Endodermal cell (in vitro differentiated cells): ENCODE results near the gene NFE2. TPM values are rescaled to one million over a fixed set of nuclear protein-coding genes. Genes with fewer than 3 reads are reported as not detected.

Experiments
- DNase-seq: peaks from one replicate; pipeline ENCODE4 v3.0.0-alpha.2; 2017
- H3K27ac ChIP-seq: 2 replicates; pipeline ENCODE4 v1.5.1; 2013; ENCODE audit warnings: mild to moderate bottlenecking, low read depth, low read length, moderate library complexity
- H3K27me3 ChIP-seq: 2 replicates; pipeline ENCODE4 v1.6.1; 2013; ENCODE audit warnings: mild to moderate bottlenecking, low read length, moderate library complexity; ENCODE audit not compliant: insufficient read depth, control insufficient read depth, poor library complexity, severe bottlenecking
- H3K36me3 ChIP-seq: 2 replicates; pipeline ENCODE4 v1.7.0; 2013; ENCODE audit warnings: mild to moderate bottlenecking, low read length, moderate library complexity; ENCODE audit not compliant: control insufficient read depth, insufficient read depth
- H3K4me1 ChIP-seq: one replicate; pipeline ENCODE4 v1.7.0; 2013; ENCODE audit warnings: low read length; ENCODE audit not compliant: control insufficient read depth, insufficient read depth
- H3K4me3 ChIP-seq: 2 replicates; pipeline ENCODE4 v1.5.1; 2013; ENCODE audit warnings: mild to moderate bottlenecking, low read length, moderate library complexity
- H3K9ac ChIP-seq: 2 replicates; pipeline ENCODE4 v1.6.1; 2013; ENCODE audit warnings: mild to moderate bottlenecking, low read length, moderate library complexity; ENCODE audit not compliant: poor library complexity, severe bottlenecking; ENCODE audit errors: extremely low read depth
- H3K9me3 ChIP-seq: 2 replicates; pipeline ENCODE4 v1.6.1; 2013; ENCODE audit warnings: mild to moderate bottlenecking, low read length, moderate library complexity; ENCODE audit not compliant: control insufficient read depth
- H3K27ac Mint-ChIP-seq: 2 replicates; pipeline ENCODE4 v1.8.0; 2020; ENCODE audit warnings: mixed read lengths
- H3K27me3 Mint-ChIP-seq: 2 replicates; pipeline ENCODE4 v1.8.0; 2021; ENCODE audit warnings: mild to moderate bottlenecking, mixed read lengths; ENCODE audit not compliant: insufficient read depth
- H3K36me3 Mint-ChIP-seq: 2 replicates; pipeline ENCODE4 v1.8.0; 2020; ENCODE audit warnings: low read depth, mixed read lengths
- H3K4me1 Mint-ChIP-seq: 2 replicates; pipeline ENCODE4 v1.8.0; 2020; ENCODE audit warnings: mixed read lengths
- H3K4me3 Mint-ChIP-seq: 2 replicates; pipeline ENCODE4 v1.8.0; 2020; ENCODE audit warnings: mild to moderate bottlenecking, moderate library complexity, mixed read lengths
- H3K9me3 Mint-ChIP-seq: 2 replicates; pipeline ENCODE4 v1.8.0; 2020; ENCODE audit warnings: mild to moderate bottlenecking, mixed read lengths
- WGBS, 2 experiments: methylation state at CpG; one replicate each; pipeline versions ENCODE4 v1.1.5 to v1.1.7; 2013; ENCODE audit warnings: missing lambda C conversion rate in 2 of 2, mixed read lengths in 1 of 2; ENCODE audit not compliant: insufficient coverage in 1 of 2, insufficient read length in 1 of 2; 5-methylcytosine and 5-hydroxymethylcytosine counted together
- total RNA-seq, 2 donors: library from RNA; stranded (reverse); fragmentation: NEBNext Ultra II Directional in 1 of 2; extraction: Animal tissue kit (Norgen Biotek cat#: 25700) in 1 of 2; gene quantifications; 2 replicates in 1 of 2; 3 replicates in 1 of 2; pipeline ENCODE4 v1.2.1, GENCODE V29; 2021
- TF ChIP-seq, protein P1 (sequence below): fragments of 200-600 bp; sonication (generic); conservative IDR thresholded peaks from 2 replicates; pipeline ENCODE4 v1.5.0; 2021; ENCODE audit warnings: antibody characterized with exemption, mild to moderate bottlenecking

The NFE2 gene
- total RNA-seq, 2 donors from 2014 or later: 2.7 TPM

DNA sequence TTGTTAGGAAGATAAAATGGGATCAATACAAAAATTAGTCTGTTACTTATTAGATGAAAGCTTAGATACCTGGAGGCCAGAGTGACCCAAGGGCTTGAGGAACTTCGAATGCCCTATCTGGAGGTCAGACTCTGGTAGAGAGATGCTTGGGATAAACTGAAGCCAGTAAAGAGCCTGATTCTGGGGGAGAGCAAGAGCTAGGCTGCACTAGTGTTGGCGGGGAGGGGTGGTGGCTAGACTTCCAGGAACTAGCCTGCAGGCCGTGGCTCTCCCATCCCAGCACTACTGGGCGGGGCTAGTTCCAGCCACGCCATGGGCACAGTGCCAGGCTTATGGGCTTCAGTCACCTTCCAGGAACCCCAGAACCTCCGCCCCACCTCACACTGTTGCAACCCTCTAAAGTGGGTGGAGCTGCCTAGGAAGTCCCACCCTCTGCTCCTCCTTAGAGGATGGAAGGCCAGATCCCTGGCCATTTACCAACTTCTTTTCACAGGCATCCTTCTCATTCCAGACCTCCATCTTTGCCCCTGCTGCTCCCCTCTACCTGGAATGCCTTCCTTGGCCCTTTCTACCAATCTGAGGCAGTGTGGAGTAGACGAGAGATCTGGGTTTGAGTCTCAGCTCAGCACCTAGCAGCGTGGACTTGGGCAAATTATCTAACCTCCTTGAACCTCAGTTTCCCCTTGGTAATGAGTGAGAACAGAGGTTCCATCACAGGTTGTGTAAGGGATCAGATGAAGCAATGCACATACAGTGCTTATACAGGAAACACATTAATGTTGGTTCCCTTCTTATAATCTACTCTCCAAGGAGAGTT, 6.3 kb upstream of the NFE2 start:
- Histone ChIP-seq H3K27me3 (no peaks in the 10 kb centered on the region), H3K9ac (no peak overlapping the region), H3K4me1 (peaks cover 7% of the 10 kb centered on the region), H3K27ac (no peak overlapping the region), H3K4me3 (no peak overlapping the region), H3K36me3 (no peaks in the 10 kb centered on the region), H3K9me3 (no peaks in the 10 kb centered on the region)
- Mint-ChIP-seq H3K4me3 (no peak overlapping the region), H3K4me1 (peaks cover 19% of the 10 kb centered on the region), H3K36me3 (no peaks in the 10 kb centered on the region), H3K27me3 (no peaks in the 10 kb centered on the region), H3K27ac (no peak overlapping the region), H3K9me3 (no peaks in the 10 kb centered on the region)
- TF ChIP-seq, protein P1, sequence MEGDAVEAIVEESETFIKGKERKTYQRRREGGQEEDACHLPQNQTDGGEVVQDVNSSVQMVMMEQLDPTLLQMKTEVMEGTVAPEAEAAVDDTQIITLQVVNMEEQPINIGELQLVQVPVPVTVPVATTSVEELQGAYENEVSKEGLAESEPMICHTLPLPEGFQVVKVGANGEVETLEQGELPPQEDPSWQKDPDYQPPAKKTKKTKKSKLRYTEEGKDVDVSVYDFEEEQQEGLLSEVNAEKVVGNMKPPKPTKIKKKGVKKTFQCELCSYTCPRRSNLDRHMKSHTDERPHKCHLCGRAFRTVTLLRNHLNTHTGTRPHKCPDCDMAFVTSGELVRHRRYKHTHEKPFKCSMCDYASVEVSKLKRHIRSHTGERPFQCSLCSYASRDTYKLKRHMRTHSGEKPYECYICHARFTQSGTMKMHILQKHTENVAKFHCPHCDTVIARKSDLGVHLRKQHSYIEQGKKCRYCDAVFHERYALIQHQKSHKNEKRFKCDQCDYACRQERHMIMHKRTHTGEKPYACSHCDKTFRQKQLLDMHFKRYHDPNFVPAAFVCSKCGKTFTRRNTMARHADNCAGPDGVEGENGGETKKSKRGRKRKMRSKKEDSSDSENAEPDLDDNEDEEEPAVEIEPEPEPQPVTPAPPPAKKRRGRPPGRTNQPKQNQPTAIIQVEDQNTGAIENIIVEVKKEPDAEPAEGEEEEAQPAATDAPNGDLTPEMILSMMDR: no peak
- no peak for DNase-seq
- 90 to 95% methylated on average over 6 to 8 of the region's 8 CpGs for WGBS, 2 experiments

DNA sequence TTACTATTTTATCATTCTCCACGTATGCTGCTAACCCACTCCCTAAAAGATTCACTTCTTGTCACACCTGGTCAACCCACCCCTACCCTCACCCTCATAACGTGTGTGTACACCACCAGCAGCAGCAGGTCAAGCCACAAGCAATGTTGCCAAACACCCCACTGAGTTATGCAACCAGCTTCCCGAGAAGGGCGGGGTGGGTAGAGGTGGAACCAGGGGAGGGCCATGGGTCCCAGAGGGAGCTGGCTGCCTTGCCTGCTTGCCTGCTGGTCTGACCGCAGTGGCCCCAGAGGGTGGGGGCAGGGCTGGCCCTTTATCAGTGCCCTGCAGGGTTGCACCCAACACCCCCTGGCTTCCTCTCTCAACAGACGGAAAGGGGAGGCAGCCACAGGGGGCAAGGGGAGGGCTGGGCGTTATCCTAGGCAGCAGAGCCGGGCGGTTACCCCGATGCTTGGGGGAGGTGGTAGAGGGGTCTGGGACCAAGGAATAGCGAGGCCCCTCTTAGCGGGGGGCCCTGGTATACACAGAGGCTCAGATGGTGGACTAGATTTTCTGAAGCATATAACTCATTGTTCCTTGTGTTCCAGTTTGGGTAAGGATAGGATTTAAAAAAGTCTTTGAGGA, 3.5 kb upstream of the NFE2 start:
- H3K27me3 ChIP-seq: no peaks in the 10 kb centered on the region
- no peak overlapping the region for H3K27ac Mint-ChIP-seq
- peak; percentile 85 for DNase-seq
- H3K4me3 Mint-ChIP-seq: no peak overlapping the region
- H3K36me3 Mint-ChIP-seq: no peaks in the 10 kb centered on the region
- TF ChIP-seq, protein P1: no peak
- peaks cover 19% of the 10 kb centered on the region for H3K4me1 ChIP-seq
- 55 to 56% methylated on average over 3 to 12 of the region's 12 CpGs for WGBS, 2 experiments
- H3K9ac ChIP-seq: no peak overlapping the region
- H3K9me3 Mint-ChIP-seq: no peaks in the 10 kb centered on the region
- H3K9me3 ChIP-seq: no peaks in the 10 kb centered on the region
- H3K4me1 Mint-ChIP-seq: peaks cover 48% of the 10 kb centered on the region
- H3K36me3 ChIP-seq: no peaks in the 10 kb centered on the region
- H3K27me3 Mint-ChIP-seq: peaks cover 9% of the 10 kb centered on the region
- no peak overlapping the region for H3K27ac ChIP-seq
- no peak overlapping the region for H3K4me3 ChIP-seq

DNA sequence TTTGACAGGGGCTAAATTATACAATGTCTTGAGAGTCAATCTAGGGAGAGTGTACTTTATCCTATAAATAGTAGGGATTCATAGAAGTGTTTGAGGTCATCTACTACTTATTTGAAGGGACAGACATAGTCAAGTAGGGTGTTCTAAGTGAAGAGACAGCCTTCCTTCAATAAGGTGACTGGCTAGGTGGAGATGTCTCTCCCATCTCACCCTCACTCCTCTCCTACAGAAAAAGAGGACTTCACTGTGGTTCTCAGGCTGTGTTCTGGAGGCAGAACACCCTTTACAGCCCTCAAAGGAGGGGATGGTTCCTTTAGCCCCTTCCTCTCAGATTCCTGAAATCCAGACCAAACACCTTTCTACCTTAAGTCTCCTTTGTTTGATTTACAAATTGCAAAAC, 2.8 kb upstream of the NFE2 start:
- H3K27me3 Mint-ChIP-seq: peaks cover 13% of the 10 kb centered on the region

More for the DNA sequence above, 2.8 kb upstream of the NFE2 start:
- Histone ChIP-seq H3K36me3 (no peaks in the 10 kb centered on the region), H3K27me3 (no peaks in the 10 kb centered on the region), H3K9ac (no peak overlapping the region), H3K9me3 (no peaks in the 10 kb centered on the region), H3K4me1 (peaks cover 19% of the 10 kb centered on the region), H3K4me3 (no peak overlapping the region), H3K27ac (no peak overlapping the region)
- TF ChIP-seq, protein P1: no peak
- Mint-ChIP-seq H3K4me1 (peaks cover 49% of the 10 kb centered on the region), H3K9me3 (no peaks in the 10 kb centered on the region), H3K27ac (no peak overlapping the region), H3K36me3 (no peaks in the 10 kb centered on the region), H3K4me3 (no peak overlapping the region)
- no peak for DNase-seq
